NCI-H1417 treated with DMSO at 0.1 percent for 48 hours (cell line): ENCODE results near the gene MTMR6.

Experiments used
- DNase-seq: peaks from one replicate; lab custom pipeline; 2025; lab: John Stamatoyannopoulos, UW

Gene MTMR6

GRCh38 chr13:25215253-25215575 lies 72.1 kb downstream of the MTMR6 start:
- DNase-seq, result no peak

- DNase-seq, result no peak
Observed at GRCh38 chr13:25214491-25215252, 72.6 kb downstream of the MTMR6 start.

- DNase-seq, result no peak
Observed at GRCh38 chr13:25213715-25214114, 73.6 kb downstream of the MTMR6 start.

GRCh38 chr13:25210842-25211569 lies 76.3 kb downstream of the MTMR6 start:
- no peak for DNase-seq

GRCh38 chr13:25207291-25207810 lies 79.9 kb downstream of the MTMR6 start:
- no peak for DNase-seq

GRCh38 chr13:25204863-25205262 lies 82.4 kb downstream of the MTMR6 start:
- no peak for DNase-seq

GRCh38 chr13:25203127-25203740 lies 84.1 kb downstream of the MTMR6 start:
- no peak for DNase-seq

- no peak for DNase-seq
Observed at GRCh38 chr13:25200783-25201182, 86.5 kb downstream of the MTMR6 start.

- DNase-seq, result no peak
Observed at GRCh38 chr13:25198647-25199046, 88.6 kb downstream of the MTMR6 start.

GRCh38 chr13:25196971-25197370 lies 90.3 kb downstream of the MTMR6 start:
- no peak for DNase-seq
